ENCODE results near the gene MINDY3.

Gene MINDY3

GRCh38 chr10:15804109-15804508 is 56.2 kb downstream of the MINDY3 start:
- no peak for DNase-seq

- no peak for DNase-seq
Observed at GRCh38 chr10:15802375-15802949, 57.8 kb downstream of the MINDY3 start.

- DNase-seq = no peak
Observed at GRCh38 chr10:15801641-15802040, 58.7 kb downstream of the MINDY3 start.

GRCh38 chr10:15801147-15801546 is 59.2 kb downstream of the MINDY3 start:
- no peak for DNase-seq

- DNase-seq = no peak
Observed at GRCh38 chr10:15797346-15797745, 63.0 kb downstream of the MINDY3 start.

GRCh38 chr10:15796762-15797161 is 63.5 kb downstream of the MINDY3 start:
- no peak for DNase-seq

- no peak for DNase-seq
Observed at GRCh38 chr10:15796098-15796759, 64.1 kb downstream of the MINDY3 start.

GRCh38 chr10:15795036-15795792 is 65.1 kb downstream of the MINDY3 start:
- DNase-seq = no peak

- no peak for DNase-seq
Observed at GRCh38 chr10:15794569-15794968, 65.7 kb downstream of the MINDY3 start.

GRCh38 chr10:15793664-15794063 is 66.6 kb downstream of the MINDY3 start:
- DNase-seq = no peak

- DNase-seq = no peak
Observed at GRCh38 chr10:15792777-15793176, 67.5 kb downstream of the MINDY3 start.

GRCh38 chr10:15791816-15792524 is 68.3 kb downstream of the MINDY3 start:
- DNase-seq = no peak

- DNase-seq = no peak
Observed at GRCh38 chr10:15789793-15790525, 70.3 kb downstream of the MINDY3 start.

- DNase-seq = no peak
Observed at GRCh38 chr10:15787426-15787825, 72.9 kb downstream of the MINDY3 start.

GRCh38 chr10:15784662-15785300 is 75.5 kb downstream of the MINDY3 start:
- no peak for DNase-seq

- no peak for DNase-seq
Observed at GRCh38 chr10:15783941-15784636, 76.2 kb downstream of the MINDY3 start.

- DNase-seq = no peak
Observed at GRCh38 chr10:15782851-15783250, 77.5 kb downstream of the MINDY3 start.

- no peak for DNase-seq
Observed at GRCh38 chr10:15781381-15781960, 78.8 kb downstream of the MINDY3 start.

GRCh38 chr10:15780353-15781135 is 79.8 kb downstream of the MINDY3 start:
- DNase-seq = no peak

GRCh38 chr10:15775513-15775912 is 84.8 kb downstream of the MINDY3 start:
- DNase-seq = no peak
